ENCODE data around the gene PDGFB. TPM values are rescaled to one million over a fixed set of nuclear protein-coding genes. Genes with fewer than 3 reads are reported as not detected.
A peak's percentile ranks its signal among the peaks of the same experiment; 100 is the strongest.

PDGFB gene
- total RNA-seq, 1 donor from 2014 or later, result 1.1 TPM

DNA sequence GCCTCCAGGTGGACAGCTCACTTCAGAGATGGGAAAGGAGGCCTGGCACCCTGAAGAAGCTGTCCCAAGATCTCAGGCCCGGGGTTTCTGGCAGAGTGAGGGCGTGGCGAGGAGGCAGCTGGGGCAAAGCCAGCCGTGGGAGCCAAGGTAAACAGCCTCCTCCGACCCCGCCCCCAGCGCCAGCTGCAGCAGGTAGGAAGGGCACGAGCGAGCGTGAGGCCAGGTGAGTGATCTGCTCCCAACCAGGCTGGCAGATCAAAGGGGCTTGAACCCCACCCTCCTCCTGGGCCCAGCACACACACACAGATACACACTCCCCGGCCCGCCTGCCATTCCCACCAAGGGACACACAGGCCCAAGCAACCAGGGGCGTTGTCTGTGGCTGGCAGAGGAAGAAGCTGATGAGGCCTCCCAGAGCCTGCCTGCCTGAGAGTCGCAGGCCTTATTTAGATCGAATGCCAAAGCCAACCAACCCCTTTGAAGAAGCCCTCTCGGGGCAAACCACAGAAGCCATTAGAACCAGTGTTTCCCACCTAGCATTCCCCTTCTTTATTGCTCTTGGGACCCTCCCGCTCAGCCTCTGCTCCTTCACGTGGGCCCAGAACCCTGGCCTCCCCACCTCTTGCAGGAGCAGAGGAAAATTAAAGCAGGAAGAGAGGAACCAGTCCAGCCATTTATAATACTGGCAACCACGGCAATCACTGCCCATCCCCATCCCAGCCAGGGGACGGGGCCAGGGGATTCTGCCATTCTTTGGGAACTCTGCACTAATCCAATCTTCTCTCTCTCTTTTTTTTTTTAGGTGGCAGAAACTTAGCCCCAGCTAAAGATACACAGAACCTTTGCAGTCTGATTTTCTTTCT, 5.0 kb downstream of the PDGFB start:
- peak; percentile 56 for DNase-seq (ENCODE audit: low read depth)
- Histone ChIP-seq H3K27me3 (ENCODE audit: control insufficient read depth, insufficient read depth, low read length) (no peaks in the 10 kb centered on the region), H3K4me3 (ENCODE audit: low read depth, low read length) (no peak overlapping the region), H3K36me3 (ENCODE audit: control insufficient read depth, insufficient read depth, low read length) (no peaks in the 10 kb centered on the region)
- peak; percentile 86 for FAIRE-seq
- TF ChIP-seq, protein P1, sequence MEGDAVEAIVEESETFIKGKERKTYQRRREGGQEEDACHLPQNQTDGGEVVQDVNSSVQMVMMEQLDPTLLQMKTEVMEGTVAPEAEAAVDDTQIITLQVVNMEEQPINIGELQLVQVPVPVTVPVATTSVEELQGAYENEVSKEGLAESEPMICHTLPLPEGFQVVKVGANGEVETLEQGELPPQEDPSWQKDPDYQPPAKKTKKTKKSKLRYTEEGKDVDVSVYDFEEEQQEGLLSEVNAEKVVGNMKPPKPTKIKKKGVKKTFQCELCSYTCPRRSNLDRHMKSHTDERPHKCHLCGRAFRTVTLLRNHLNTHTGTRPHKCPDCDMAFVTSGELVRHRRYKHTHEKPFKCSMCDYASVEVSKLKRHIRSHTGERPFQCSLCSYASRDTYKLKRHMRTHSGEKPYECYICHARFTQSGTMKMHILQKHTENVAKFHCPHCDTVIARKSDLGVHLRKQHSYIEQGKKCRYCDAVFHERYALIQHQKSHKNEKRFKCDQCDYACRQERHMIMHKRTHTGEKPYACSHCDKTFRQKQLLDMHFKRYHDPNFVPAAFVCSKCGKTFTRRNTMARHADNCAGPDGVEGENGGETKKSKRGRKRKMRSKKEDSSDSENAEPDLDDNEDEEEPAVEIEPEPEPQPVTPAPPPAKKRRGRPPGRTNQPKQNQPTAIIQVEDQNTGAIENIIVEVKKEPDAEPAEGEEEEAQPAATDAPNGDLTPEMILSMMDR (IDR thresholded peaks at IDR 0.05; ENCODE audit: insufficient read depth, low read length, severe bottlenecking), result no peak

DNA sequence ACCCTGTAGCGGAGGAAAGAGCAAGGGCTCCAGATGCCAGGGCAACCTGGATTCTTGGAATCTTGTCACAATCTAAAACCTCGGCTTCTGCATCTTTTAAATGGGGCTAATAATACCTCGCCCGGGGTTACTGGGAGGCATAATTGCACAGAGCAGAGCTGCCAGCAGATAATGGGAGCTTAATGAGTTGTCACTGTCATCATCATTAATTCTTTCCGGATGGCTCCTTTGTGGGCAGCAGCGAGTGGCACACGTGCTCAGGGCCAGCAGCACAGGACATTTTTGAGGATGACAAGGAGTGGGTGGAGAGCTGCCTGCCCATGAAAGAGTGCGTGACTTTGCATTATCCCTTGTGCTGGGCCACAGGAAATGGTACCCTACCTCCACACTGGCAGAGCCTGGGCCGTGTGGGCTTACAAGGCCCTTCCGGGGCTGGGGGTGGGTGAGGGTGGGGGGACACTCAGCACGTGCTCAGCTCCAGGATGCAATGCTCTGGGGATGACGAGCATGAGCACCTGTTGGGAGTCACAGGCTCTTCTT, 5.7 kb downstream of the PDGFB start:
- Histone ChIP-seq H3K4me3 (ENCODE audit: low read depth, low read length) (no peak overlapping the region), H3K27me3 (ENCODE audit: control insufficient read depth, insufficient read depth, low read length) (no peaks in the 10 kb centered on the region), H3K36me3 (ENCODE audit: control insufficient read depth, insufficient read depth, low read length) (no peaks in the 10 kb centered on the region)
- DNase-seq (ENCODE audit: low read depth) (no peak), FAIRE-seq (no peak)
- TF ChIP-seq, protein P1 (IDR thresholded peaks at IDR 0.05; ENCODE audit: insufficient read depth, low read length, severe bottlenecking), result no peak

DNA sequence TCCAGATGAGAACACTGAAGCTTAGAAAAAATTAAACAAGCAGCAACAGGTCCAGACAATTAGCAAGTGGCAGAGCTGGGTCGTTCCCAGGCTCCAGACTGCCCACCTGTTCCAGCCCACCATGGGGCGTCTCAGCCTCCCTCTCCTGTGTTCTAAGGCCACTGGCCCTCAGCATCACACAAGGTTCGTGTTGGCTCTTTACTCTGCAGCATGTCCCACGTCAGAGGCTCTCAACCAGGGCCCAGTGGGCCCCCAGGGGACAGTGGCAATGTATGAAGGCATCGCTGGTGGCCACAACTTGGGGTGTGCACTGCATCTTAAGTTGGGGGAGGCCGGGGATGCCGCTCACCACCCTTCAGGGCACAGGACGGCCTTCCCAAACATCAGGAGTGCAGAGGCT, 6.2 kb downstream of the PDGFB start:
- H3K27me3 ChIP-seq (ENCODE audit: control insufficient read depth, insufficient read depth, low read length), result no peaks in the 10 kb centered on the region
- FAIRE-seq (no peak), DNase-seq (ENCODE audit: low read depth) (no peak)
- no peaks in the 10 kb centered on the region for H3K36me3 ChIP-seq (ENCODE audit: control insufficient read depth, insufficient read depth, low read length)
- no peak overlapping the region for H3K4me3 ChIP-seq (ENCODE audit: low read depth, low read length)
- TF ChIP-seq, protein P1 (IDR thresholded peaks at IDR 0.05; ENCODE audit: insufficient read depth, low read length, severe bottlenecking), result no peak

DNA sequence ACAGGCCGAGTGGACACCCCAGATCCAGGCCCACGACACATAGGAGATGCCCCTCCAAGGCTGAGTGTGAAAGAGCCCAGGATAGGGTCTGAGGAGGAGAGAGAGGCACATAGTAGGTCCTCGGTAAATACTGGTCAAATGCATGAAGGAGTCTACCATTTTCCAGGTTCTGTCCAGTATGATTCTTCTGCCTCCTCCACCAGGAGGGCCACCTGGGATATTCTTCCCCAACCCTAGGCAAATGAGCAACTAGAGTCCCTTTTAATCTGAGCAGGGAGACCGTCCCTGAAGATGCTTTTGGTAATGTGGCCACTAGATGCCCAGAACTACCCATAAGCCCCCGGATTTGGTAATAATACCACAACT, 6.7 kb downstream of the PDGFB start:
- no peak overlapping the region for H3K4me3 ChIP-seq (ENCODE audit: low read depth, low read length)
- TF ChIP-seq, protein P1 (IDR thresholded peaks at IDR 0.05; ENCODE audit: insufficient read depth, low read length, severe bottlenecking), result no peak
- FAIRE-seq, result peak; percentile 32

DNA sequence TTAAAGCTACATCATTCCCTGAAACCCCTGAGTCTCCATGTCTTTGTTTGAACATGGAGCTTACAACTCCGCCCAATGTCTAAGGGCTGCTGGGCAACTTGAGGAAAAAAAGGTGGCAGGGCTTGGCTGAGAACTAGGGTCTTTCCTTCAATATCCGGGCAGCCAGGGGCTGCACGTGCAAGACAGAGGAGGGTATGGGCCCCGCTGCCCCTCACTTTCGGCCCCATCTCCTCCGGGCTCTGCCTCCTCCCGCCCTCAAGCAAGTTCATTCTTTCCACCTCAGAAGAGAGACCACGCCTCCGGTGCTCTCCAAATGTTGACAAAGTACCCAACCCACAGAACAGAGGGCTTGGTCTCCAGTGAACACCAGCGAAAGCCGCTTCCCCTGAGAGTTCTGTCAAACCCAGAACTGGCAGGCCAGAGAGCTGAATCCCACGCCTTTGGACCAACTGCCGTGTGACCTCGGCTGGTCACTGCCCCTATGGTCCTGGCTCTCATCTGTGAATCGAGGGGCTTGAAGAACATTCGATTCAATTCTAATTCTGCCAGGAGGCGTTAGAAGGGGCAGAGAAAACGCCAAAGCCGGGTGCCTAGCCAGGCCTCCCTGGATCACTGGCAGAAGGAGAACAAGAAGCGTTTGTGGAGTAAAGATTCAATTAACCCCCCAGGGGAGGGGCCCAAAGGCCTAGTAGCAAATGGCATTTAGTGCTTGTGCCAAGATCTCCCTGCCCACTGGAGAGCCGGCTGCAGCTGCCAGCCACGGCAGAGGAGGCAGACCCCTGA, 7.3 kb downstream of the PDGFB start:
- TF ChIP-seq, protein P1 (IDR thresholded peaks at IDR 0.05; ENCODE audit: insufficient read depth, low read length, severe bottlenecking), result no peak
- DNase-seq (ENCODE audit: low read depth) (no peak), FAIRE-seq (no peak)
- no peaks in the 10 kb centered on the region for H3K36me3 ChIP-seq (ENCODE audit: control insufficient read depth, insufficient read depth, low read length)
- H3K4me3 ChIP-seq (ENCODE audit: low read depth, low read length), result no peak overlapping the region
- no peaks in the 10 kb centered on the region for H3K27me3 ChIP-seq (ENCODE audit: control insufficient read depth, insufficient read depth, low read length)

More for the DNA sequence above, 6.7 kb downstream of the PDGFB start:
- H3K27me3 ChIP-seq (ENCODE audit: control insufficient read depth, insufficient read depth, low read length), result no peaks in the 10 kb centered on the region
- no peaks in the 10 kb centered on the region for H3K36me3 ChIP-seq (ENCODE audit: control insufficient read depth, insufficient read depth, low read length)
- DNase-seq (ENCODE audit: low read depth), result no peak

Measured in bronchial epithelial cell (primary cell).